ENCODE results near the gene RAB3IL1.

RAB3IL1 gene

GRCh38 chr11:61866231-61866957 is 51.0 kb downstream of the RAB3IL1 start:
- DNase-seq (ENCODE audit: low read depth) = no peak

GRCh38 chr11:61864814-61865775 is 52.3 kb downstream of the RAB3IL1 start:
- DNase-seq (ENCODE audit: low read depth) = no peak

GRCh38 chr11:61863548-61864081 is 53.8 kb downstream of the RAB3IL1 start:
- DNase-seq (ENCODE audit: low read depth) = no peak

- DNase-seq (ENCODE audit: low read depth) = no peak
These were observed 54.4 kb downstream of the RAB3IL1 start for GRCh38 chr11:61862714-61863547.

GRCh38 chr11:61861634-61862033 is 55.7 kb downstream of the RAB3IL1 start:
- no peak for DNase-seq (ENCODE audit: low read depth)

- no peak for DNase-seq (ENCODE audit: low read depth)
These were observed 57.1 kb downstream of the RAB3IL1 start for GRCh38 chr11:61860054-61860903.

- DNase-seq (ENCODE audit: low read depth) = no peak
These were observed 61.3 kb downstream of the RAB3IL1 start for GRCh38 chr11:61855939-61856680.

- no peak for DNase-seq (ENCODE audit: low read depth)
These were observed 62.2 kb downstream of the RAB3IL1 start for GRCh38 chr11:61854966-61855714.

- DNase-seq (ENCODE audit: low read depth) = no peak
These were observed 63.0 kb downstream of the RAB3IL1 start for GRCh38 chr11:61854206-61854895.

- DNase-seq (ENCODE audit: low read depth) = no peak
These were observed 63.6 kb downstream of the RAB3IL1 start for GRCh38 chr11:61853698-61854169.

- no peak for DNase-seq (ENCODE audit: low read depth)
These were observed 65.5 kb downstream of the RAB3IL1 start for GRCh38 chr11:61851900-61852295.

GRCh38 chr11:61851113-61851899 is 66.1 kb downstream of the RAB3IL1 start:
- no peak for DNase-seq (ENCODE audit: low read depth)

GRCh38 chr11:61850687-61851086 is 66.7 kb downstream of the RAB3IL1 start:
- DNase-seq (ENCODE audit: low read depth) = no peak

- no peak for DNase-seq (ENCODE audit: low read depth)
These were observed 68.7 kb downstream of the RAB3IL1 start for GRCh38 chr11:61848631-61849030.

- DNase-seq (ENCODE audit: low read depth) = no peak
These were observed 69.3 kb downstream of the RAB3IL1 start for GRCh38 chr11:61847914-61848581.
